Upper lobe of left lung (tissue), 6 donors: ENCODE results near the gene ARHGEF3. TPM values are rescaled to one million over a fixed set of nuclear protein-coding genes. Genes with fewer than 3 reads are reported as not detected.
A peak's percentile ranks its signal among the peaks of the same experiment; 100 is the strongest.

Experiments
- ATAC-seq, 2 donors: fragments of 200-7000 bp; cut with Tn5 transposase; one replicate each; pipeline ENCODE4 v1.9.1; 2022; ENCODE audit warnings: mild to moderate bottlenecking in 2 of 2, moderate library complexity in 2 of 2; ENCODE audit not compliant: low FRiP score in 2 of 2
- DNase-seq, 2 donors: peaks; one replicate each; pipeline ENCODE4 v3.0.0-alpha.2; 2019 to 2020
- H3K27ac ChIP-seq, 4 donors: fragments of 200-600 bp; sonication (generic); one replicate each; pipeline ENCODE4 v1.5.1; 2016 to 2019
- H3K27me3 ChIP-seq, 4 donors: fragments of 200-600 bp; sonication (generic); one replicate each; pipeline ENCODE4 v1.5.1; 2017 to 2019
- H3K36me3 ChIP-seq, 4 donors: fragments of 200-600 bp; sonication (generic); one replicate each; pipeline ENCODE4 v1.5.1; 2016 to 2019
- H3K4me1 ChIP-seq, 4 donors: fragments of 200-600 bp; sonication (generic); one replicate each; pipeline ENCODE4 v1.5.1; 2018 to 2019
- H3K4me3 ChIP-seq, 4 donors: fragments of 200-600 bp; sonication (generic); one replicate each; pipeline ENCODE4 v1.5.1; 2017 to 2019; ENCODE audit warnings: mild to moderate bottlenecking in 2 of 4, moderate library complexity in 1 of 4
- H3K9me3 ChIP-seq, 4 donors: fragments of 200-600 bp; sonication (generic); one replicate each; pipeline ENCODE4 v1.5.1; 2018 to 2019
- CTCF ChIP-seq, 6 experiments: fragments of 450-650 bp in 4 of 6; fragments of 200-600 bp in 2 of 6; sonication (generic) in 2 of 6; IDR thresholded peaks; one replicate each; pipeline ENCODE4 v1.5.1; 2016 to 2019; ENCODE audit warnings: antibody characterized with exemption in 6 of 6
- EP300 ChIP-seq, 4 donors: sonication (generic); formaldehyde crosslinking; IDR thresholded peaks; one replicate each; pipeline ENCODE4 v1.5.1; 2017; ENCODE audit warnings: antibody characterized with exemption in 4 of 4, control low read depth in 2 of 4
- POLR2A ChIP-seq, 4 donors: fragments of 450-650 bp; IDR thresholded peaks; one replicate each; pipeline ENCODE4 v1.5.1; 2016 to 2017; ENCODE audit warnings: antibody characterized with exemption in 4 of 4, mild to moderate bottlenecking in 2 of 4
- POLR2AphosphoS5 ChIP-seq, 2 donors: sonication (generic); formaldehyde crosslinking; IDR thresholded peaks; one replicate each; pipeline ENCODE4 v1.5.1; 2017; ENCODE audit warnings: antibody characterized with exemption in 2 of 2
- WGBS, 2 donors: methylation state at CpG; one replicate each; pipeline ENCODE4 v1.1.5; 2017 to 2018; 5-methylcytosine and 5-hydroxymethylcytosine counted together
- total RNA-seq, 6 donors: library from RNA; depleted of rRNA in 4 of 6; stranded (reverse); fragments of >200 nt in 4 of 6; gene quantifications; one replicate each; pipeline versions ENCODE4 v1.1.0 to v1.2.1, GENCODE V29; 2016 to 2021
- donor health status: DM: no; HTN: no; CAD: no; lungs with moderate emphysema.
- donor health status: DM: no; HTN: yes; CAD: no; lungs with severe emphysema.

The ARHGEF3 gene, protein sequence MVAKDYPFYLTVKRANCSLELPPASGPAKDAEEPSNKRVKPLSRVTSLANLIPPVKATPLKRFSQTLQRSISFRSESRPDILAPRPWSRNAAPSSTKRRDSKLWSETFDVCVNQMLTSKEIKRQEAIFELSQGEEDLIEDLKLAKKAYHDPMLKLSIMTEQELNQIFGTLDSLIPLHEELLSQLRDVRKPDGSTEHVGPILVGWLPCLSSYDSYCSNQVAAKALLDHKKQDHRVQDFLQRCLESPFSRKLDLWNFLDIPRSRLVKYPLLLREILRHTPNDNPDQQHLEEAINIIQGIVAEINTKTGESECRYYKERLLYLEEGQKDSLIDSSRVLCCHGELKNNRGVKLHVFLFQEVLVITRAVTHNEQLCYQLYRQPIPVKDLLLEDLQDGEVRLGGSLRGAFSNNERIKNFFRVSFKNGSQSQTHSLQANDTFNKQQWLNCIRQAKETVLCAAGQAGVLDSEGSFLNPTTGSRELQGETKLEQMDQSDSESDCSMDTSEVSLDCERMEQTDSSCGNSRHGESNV
- total RNA-seq, result 10 to 100 TPM; 26.6 to 38.9 (median 30.0) TPM

DNA sequence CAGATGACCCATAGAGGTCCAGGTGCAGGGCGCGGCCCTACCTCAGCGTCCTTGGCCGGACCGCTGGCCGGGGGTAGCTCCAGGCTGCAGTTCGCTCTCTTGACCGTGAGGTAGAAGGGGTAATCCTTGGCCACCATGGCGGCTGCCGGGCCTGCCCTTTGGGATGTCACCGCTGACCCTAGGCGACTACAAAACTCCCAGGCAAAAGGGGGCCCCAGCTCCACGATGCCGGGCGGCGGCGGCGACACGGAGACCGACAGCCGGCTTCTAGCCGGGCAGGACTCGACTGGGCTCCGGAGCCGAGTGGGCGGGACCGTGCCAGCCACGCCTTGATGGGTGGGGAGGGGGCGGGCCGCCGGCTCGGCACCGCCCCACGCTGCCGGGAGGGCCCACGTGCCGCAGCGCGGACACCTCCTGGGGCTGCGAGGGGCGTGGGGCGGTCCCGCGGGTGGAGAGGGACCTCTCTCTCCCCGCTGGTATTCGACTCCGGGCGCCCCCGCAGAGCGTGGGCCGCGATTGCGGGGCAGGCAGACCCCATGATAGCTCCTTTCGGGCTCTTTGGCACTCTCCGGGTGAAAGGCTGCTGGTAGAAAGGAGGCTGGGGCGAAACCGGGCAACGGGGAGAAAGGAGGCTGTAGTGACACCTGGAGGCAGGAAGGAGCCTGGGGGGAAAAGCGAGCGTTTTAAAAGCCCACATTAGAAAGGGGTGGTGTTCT is at the start of gene ARHGEF3:
Gene ARHGEF3, minus strand, starts transcription at position 288 of the 716 bp plus-strand sequence. Its CDS starts 151 bp downstream, at position 137.
- TF ChIP-seq EP300 (IDR thresholded peaks at IDR 0.05) (no peak), POLR2AphosphoS5 (IDR thresholded peaks at IDR 0.05) (peak; percentile 76 to 94), CTCF (IDR thresholded peaks at IDR 0.05) (peak; percentile 12 to 80 (median 60)), POLR2A (IDR thresholded peaks at IDR 0.05) (peak in 3 of 4 donors; percentile 82 to 96 (median 89))
- Histone ChIP-seq H3K9me3 (no peaks in the 10 kb centered on the region), H3K27ac (peak within 1 kb of the TSS; percentile 55 to 90 (median 84)), H3K36me3 (no peaks in the 10 kb centered on the region), H3K4me1 (peaks cover 33 to 52% (median 38%) of the 10 kb centered on the region in 4 donors), H3K4me3 (peak within 1 kb of the TSS; percentile 36 to 85 (median 70)), H3K27me3 (no peaks in the 10 kb centered on the region)
- DNase-seq, result peak; percentile 94 to 98
- 0 to 2% methylated on average over 14 to 22 of the region's 60 CpGs for WGBS, 2 donors
- ATAC-seq, result peak; percentile 95 to 97

GRCh38 chr3:56849698-56850097 is 47.9 kb upstream of the ARHGEF3 start:
- 79 to 81% methylated on average over 7 of the region's 7 CpGs for WGBS, 2 donors
- H3K36me3 ChIP-seq, result no peaks in the 10 kb centered on the region
- H3K4me3 ChIP-seq, result no peak overlapping the region
- no peaks in the 10 kb centered on the region for H3K9me3 ChIP-seq
- no peaks in the 10 kb centered on the region for H3K27me3 ChIP-seq
- no peak for TF ChIP-seq POLR2A (IDR thresholded peaks at IDR 0.05)
- ATAC-seq (no peak), DNase-seq (no peak)
- peaks cover 0 to 4% (median 0%) of the 10 kb centered on the region in 4 donors for H3K4me1 ChIP-seq
- peak overlapping the region in 2 of 4 donors; percentile 2 to 9 for H3K27ac ChIP-seq

DNA sequence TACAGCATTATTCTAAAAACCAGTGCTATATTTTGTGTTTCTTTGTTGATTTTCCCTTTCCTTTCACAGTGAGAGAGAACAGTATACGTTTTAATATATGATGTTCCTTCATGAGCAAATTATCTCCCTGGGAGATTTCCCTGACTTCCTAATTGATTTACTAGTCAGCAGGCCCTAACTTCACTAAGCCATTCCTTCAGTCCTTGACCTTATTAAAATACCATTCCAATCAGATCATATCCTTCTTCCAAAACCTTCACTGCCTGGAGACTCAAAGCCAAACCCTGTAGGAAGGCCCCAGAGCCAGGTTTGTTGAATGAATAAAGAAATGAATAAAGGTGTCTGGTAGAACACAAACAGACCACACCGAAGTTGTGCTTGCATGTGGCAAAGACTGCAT is 43.8 kb upstream of the ARHGEF3 start:
- no peak overlapping the region for H3K4me3 ChIP-seq
- H3K27ac ChIP-seq, result no peak overlapping the region
- TF ChIP-seq EP300 (IDR thresholded peaks at IDR 0.05) (no peak), CTCF (IDR thresholded peaks at IDR 0.05) (no peak), POLR2AphosphoS5 (IDR thresholded peaks at IDR 0.05) (no peak), POLR2A (IDR thresholded peaks at IDR 0.05) (no peak)
- H3K4me1 ChIP-seq, result peaks cover 0 to 4% (median 0%) of the 10 kb centered on the region in 4 donors
- DNase-seq (no peak), ATAC-seq (no peak)
- no peaks in the 10 kb centered on the region for H3K27me3 ChIP-seq
- no peaks in the 10 kb centered on the region for H3K36me3 ChIP-seq
- 86 to 100% methylated on average over 2 of the region's 2 CpGs for WGBS, 2 donors
- no peaks in the 10 kb centered on the region for H3K9me3 ChIP-seq

DNA sequence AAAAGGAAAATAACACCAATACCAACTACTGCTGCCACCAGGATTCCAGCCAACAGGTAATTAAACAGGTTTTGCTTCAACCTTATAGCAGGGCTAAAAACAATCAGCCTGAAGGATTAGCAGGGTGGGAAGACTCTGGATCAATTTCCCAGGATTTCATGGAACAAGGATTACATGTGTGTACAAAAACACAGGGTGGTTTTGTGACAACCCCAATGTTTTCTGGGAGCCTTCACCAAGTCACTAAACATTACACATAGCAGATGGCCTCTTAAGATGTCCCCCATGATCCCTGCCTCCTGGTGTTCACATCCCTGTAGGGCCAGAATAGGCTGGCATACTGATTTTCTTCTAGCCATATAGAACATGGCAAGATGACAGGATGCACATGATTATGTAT is 42.8 kb upstream of the ARHGEF3 start:
- Histone ChIP-seq H3K4me3 (no peak overlapping the region), H3K27me3 (no peaks in the 10 kb centered on the region), H3K36me3 (no peaks in the 10 kb centered on the region), H3K27ac (no peak overlapping the region), H3K9me3 (no peaks in the 10 kb centered on the region), H3K4me1 (no peaks in the 10 kb centered on the region)
- TF ChIP-seq POLR2A (IDR thresholded peaks at IDR 0.05) (no peak), EP300 (IDR thresholded peaks at IDR 0.05) (no peak), POLR2AphosphoS5 (IDR thresholded peaks at IDR 0.05) (no peak), CTCF (IDR thresholded peaks at IDR 0.05) (no peak)
- ATAC-seq (no peak), DNase-seq (no peak)
